Right lobe of liver (tissue), 4 donors: Measurements from ENCODE around the gene METAP1D.

Experiments
- POLR2A ChIP-seq: fragments of 450-650 bp; IDR thresholded peaks from one replicate; pipeline ENCODE4 v1.6.1; 2017; ENCODE audit warnings: antibody characterized with exemption, mild to moderate bottlenecking
- TF ChIP-seq, protein P1 (sequence below), 4 donors: fragments of 200-600 bp in 3 of 4; fragments of 450-650 bp in 1 of 4; IDR thresholded peaks; one replicate each; pipeline versions ENCODE4 v1.5.1 to v1.8.0; 2016 to 2022; ENCODE audit warnings: antibody characterized with exemption in 4 of 4, mild to moderate bottlenecking in 2 of 4
- donor health status: DM: no; HTN: no; CAD: no.
- donor health status: DM: no; HTN: no; CAD: no.
- donor health status: DM: no; HTN: yes; CAD: no.

DNA sequence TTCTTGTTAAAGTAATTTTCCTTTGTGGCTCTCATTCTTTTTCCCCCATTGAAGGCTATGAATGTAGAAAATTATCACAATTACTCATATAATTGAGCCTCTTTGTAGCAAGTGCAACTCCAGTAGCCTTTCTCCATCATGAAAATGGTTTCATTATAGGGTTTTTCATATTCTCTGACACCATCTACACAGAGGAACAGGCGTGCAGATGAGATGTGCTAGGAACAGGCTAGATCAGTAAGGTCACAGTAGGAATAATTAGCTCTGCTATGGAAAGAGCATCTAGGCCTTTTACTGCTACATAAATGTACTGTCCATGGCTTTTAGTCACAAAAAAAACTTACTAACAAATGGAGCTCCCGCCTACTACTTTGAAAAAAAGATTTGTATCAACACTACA, 73.0 kb downstream of the METAP1D start:
- TF ChIP-seq, protein P1, sequence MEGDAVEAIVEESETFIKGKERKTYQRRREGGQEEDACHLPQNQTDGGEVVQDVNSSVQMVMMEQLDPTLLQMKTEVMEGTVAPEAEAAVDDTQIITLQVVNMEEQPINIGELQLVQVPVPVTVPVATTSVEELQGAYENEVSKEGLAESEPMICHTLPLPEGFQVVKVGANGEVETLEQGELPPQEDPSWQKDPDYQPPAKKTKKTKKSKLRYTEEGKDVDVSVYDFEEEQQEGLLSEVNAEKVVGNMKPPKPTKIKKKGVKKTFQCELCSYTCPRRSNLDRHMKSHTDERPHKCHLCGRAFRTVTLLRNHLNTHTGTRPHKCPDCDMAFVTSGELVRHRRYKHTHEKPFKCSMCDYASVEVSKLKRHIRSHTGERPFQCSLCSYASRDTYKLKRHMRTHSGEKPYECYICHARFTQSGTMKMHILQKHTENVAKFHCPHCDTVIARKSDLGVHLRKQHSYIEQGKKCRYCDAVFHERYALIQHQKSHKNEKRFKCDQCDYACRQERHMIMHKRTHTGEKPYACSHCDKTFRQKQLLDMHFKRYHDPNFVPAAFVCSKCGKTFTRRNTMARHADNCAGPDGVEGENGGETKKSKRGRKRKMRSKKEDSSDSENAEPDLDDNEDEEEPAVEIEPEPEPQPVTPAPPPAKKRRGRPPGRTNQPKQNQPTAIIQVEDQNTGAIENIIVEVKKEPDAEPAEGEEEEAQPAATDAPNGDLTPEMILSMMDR (IDR thresholded peaks at IDR 0.05): no peak
- no peak for TF ChIP-seq POLR2A
